Measurements from ENCODE around the gene UCK1. TPM values are rescaled to one million over a fixed set of nuclear protein-coding genes. Genes with fewer than 3 reads are reported as not detected.

Gene UCK1
- total RNA-seq, 2 donors from 2014 or later: 22.6 to 29.5 TPM

GRCh38 chr9:131483319-131484050, 47.6 kb downstream of the UCK1 start:
- intact Hi-C loops (cut with DNase I, micrococcal nuclease): no loop called here
- ATAC-seq (no peak), DNase-seq (peak in 1 of 2 donors; percentile 64)

GRCh38 chr9:131482343-131483006, 48.6 kb downstream of the UCK1 start:
- no peak for DNase-seq
- no peak for ATAC-seq
- intact Hi-C loops (cut with DNase I, micrococcal nuclease): no loop called here

- DNase-seq: peak in 1 of 2 donors; percentile 52
- intact Hi-C loops (cut with DNase I, micrococcal nuclease): no loop called here
Observed at GRCh38 chr9:131481441-131482342, 49.4 kb downstream of the UCK1 start.

GRCh38 chr9:131480258-131480657, 50.8 kb downstream of the UCK1 start:
- DNase-seq (no peak), ATAC-seq (no peak)
- intact Hi-C loops (cut with DNase I, micrococcal nuclease): no loop called here

More at GRCh38 chr9:131481441-131482342, 49.4 kb downstream of the UCK1 start:
- ATAC-seq: no peak

GRCh38 chr9:131478911-131479310, 52.2 kb downstream of the UCK1 start:
- ATAC-seq (no peak), DNase-seq (no peak)
- intact Hi-C loops (cut with DNase I, micrococcal nuclease): loop anchor here in 1 of 2 donors (10.0 kb wide), 1 partner anchor 114 kb away; no protein-coding TSS in a partner anchor

GRCh38 chr9:131478421-131478868, 52.6 kb downstream of the UCK1 start:
- intact Hi-C loops (cut with DNase I, micrococcal nuclease): loop anchor here in 1 of 2 donors (10.0 kb wide), 1 partner anchor 114 kb away; no protein-coding TSS in a partner anchor
- DNase-seq: peak in 1 of 2 donors; percentile 68
- peak; percentile 30 for ATAC-seq

GRCh38 chr9:131477816-131478419, 53.1 kb downstream of the UCK1 start:
- DNase-seq (no peak), ATAC-seq (no peak)
- intact Hi-C loops (cut with DNase I, micrococcal nuclease): loop anchor here in 1 of 2 donors (10.0 kb wide), 1 partner anchor 113 kb away; no protein-coding TSS in a partner anchor

GRCh38 chr9:131477367-131477766, 53.7 kb downstream of the UCK1 start:
- DNase-seq: peak in 1 of 2 donors; percentile 3
- intact Hi-C loops (cut with DNase I, micrococcal nuclease): loop anchor here in 1 of 2 donors (10.0 kb wide), 1 partner anchor 113 kb away; no protein-coding TSS in a partner anchor
- ATAC-seq: no peak

- intact Hi-C loops (cut with DNase I, micrococcal nuclease): loop anchor here in 1 of 2 donors (10.0 kb wide), 1 partner anchor 112 kb away; no protein-coding TSS in a partner anchor
- ATAC-seq: no peak
- peak in 1 of 2 donors; percentile 15 for DNase-seq
Observed at GRCh38 chr9:131476777-131477345, 54.2 kb downstream of the UCK1 start.

GRCh38 chr9:131475956-131476776, 54.9 kb downstream of the UCK1 start:
- intact Hi-C loops (cut with DNase I, micrococcal nuclease): loop anchor here in 1 of 2 donors (10.0 kb wide), 1 partner anchor 111 kb away; no protein-coding TSS in a partner anchor
- peak; percentile 38 for ATAC-seq
- DNase-seq: peak in 1 of 2 donors; percentile 23

GRCh38 chr9:131475111-131475955, 55.7 kb downstream of the UCK1 start:
- ATAC-seq (peak; percentile 13), DNase-seq (no peak)
- intact Hi-C loops (cut with DNase I, micrococcal nuclease): loop anchor here in 1 of 2 donors (10.0 kb wide), 1 partner anchor 111 kb away; no protein-coding TSS in a partner anchor

- intact Hi-C loops (cut with DNase I, micrococcal nuclease): loop anchor here in 1 of 2 donors (10.0 kb wide), 1 partner anchor 110 kb away; no protein-coding TSS in a partner anchor
- no peak for DNase-seq
- ATAC-seq: no peak
Observed at GRCh38 chr9:131474711-131475110, 56.4 kb downstream of the UCK1 start.

GRCh38 chr9:131473891-131474290, 57.2 kb downstream of the UCK1 start:
- ATAC-seq (no peak), DNase-seq (no peak)
- intact Hi-C loops (cut with DNase I, micrococcal nuclease): loop anchor here in 1 of 2 donors (10.0 kb wide), 1 partner anchor 109 kb away; no protein-coding TSS in a partner anchor

All from left colon (tissue), 2 donors.